SK-N-MC (cell line): ENCODE data around the gene ARHGEF28.

Experiments used
- EZH2 ChIP-seq: fragments of 200-600 bp; sonication (generic); IDR thresholded peaks from one replicate; pipeline ENCODE4 v1.6.1; 2017; ENCODE audit warnings: antibody characterized with exemption
- FOXP2 ChIP-seq: optimal IDR thresholded peaks from 2 replicates; pipeline ENCODE3; 2011; ENCODE audit warnings: mild to moderate bottlenecking, moderate library complexity; ENCODE audit not compliant: insufficient read depth; ENCODE audit errors: extremely low read length, control extremely low read depth
- POLR2AphosphoS5 ChIP-seq: IDR thresholded peaks from 2 replicates; pipeline ENCODE4 v1.6.1; 2012; ENCODE audit warnings: mild to moderate bottlenecking, low read depth, low read length, borderline replicate concordance

GRCh38 chr5:73853091-73853490 is 227.1 kb downstream of the ARHGEF28 start:
- TF ChIP-seq POLR2AphosphoS5 (no peak), EZH2 (no peak), FOXP2 (no peak)
